Effector memory CD4-positive, alpha-beta T cell (primary cell): Measurements from ENCODE around the gene ZNF783.
"Not testable (repeated sequence)": the region's sequence is repeated elsewhere in the genome, so short reads cannot be mapped to it uniquely, and the experiment has no call there.

Source experiments
- DNase-seq, 3 donors: peaks; one replicate each; pipeline ENCODE4 v3.0.0-alpha.2; 2020
- H3K27ac ChIP-seq: 2 replicates; pipeline ENCODE4 v1.7.0; 2013; ENCODE audit warnings: mild to moderate bottlenecking, low read length, moderate library complexity; ENCODE audit not compliant: insufficient read depth, poor library complexity, severe bottlenecking
- H3K27me3 ChIP-seq: replicated peaks from 2 replicates; pipeline ENCODE4 v1.7.0; 2013; ENCODE audit warnings: mild to moderate bottlenecking, low read length; ENCODE audit not compliant: insufficient read depth, control insufficient read depth, poor library complexity, severe bottlenecking
- H3K36me3 ChIP-seq: 2 replicates; pipeline ENCODE4 v1.7.0; 2013; ENCODE audit warnings: mild to moderate bottlenecking, low read length, moderate library complexity; ENCODE audit not compliant: control insufficient read depth, insufficient read depth
- H3K4me1 ChIP-seq: 2 replicates; pipeline ENCODE4 v1.7.0; 2013; ENCODE audit warnings: low read length, mild to moderate bottlenecking; ENCODE audit not compliant: control insufficient read depth, insufficient read depth, poor library complexity, severe bottlenecking
- H3K4me3 ChIP-seq: 2 replicates; pipeline ENCODE4 v1.7.0; 2013; ENCODE audit warnings: low read length, low read depth, mild to moderate bottlenecking; ENCODE audit not compliant: insufficient read depth, poor library complexity, severe bottlenecking
- H3K9me3 ChIP-seq: 2 replicates; pipeline ENCODE4 v1.7.0; 2013; ENCODE audit warnings: mild to moderate bottlenecking, low read length, moderate library complexity; ENCODE audit not compliant: control insufficient read depth

The ZNF783 gene

GRCh38 chr7:149225106-149225505 lies 36.9 kb upstream of the ZNF783 start:
- peaks cover 25% of the 10 kb centered on the region for H3K36me3 ChIP-seq
- H3K9me3 ChIP-seq, result no peaks in the 10 kb centered on the region
- no peaks in the 10 kb centered on the region for H3K4me1 ChIP-seq
- H3K4me3 ChIP-seq, result no peak overlapping the region
- no peak overlapping the region for H3K27ac ChIP-seq
- no peak for DNase-seq
- H3K27me3 ChIP-seq, result no peaks in the 10 kb centered on the region

- no peaks in the 10 kb centered on the region for H3K27me3 ChIP-seq
- peaks cover 21% of the 10 kb centered on the region for H3K36me3 ChIP-seq
- no peak for DNase-seq
- H3K4me1 ChIP-seq, result no peaks in the 10 kb centered on the region
- no peak overlapping the region for H3K27ac ChIP-seq
- no peak overlapping the region for H3K4me3 ChIP-seq
- no peaks in the 10 kb centered on the region for H3K9me3 ChIP-seq
Measured at GRCh38 chr7:149225656-149226055, 36.3 kb upstream of the ZNF783 start.

- H3K4me3 ChIP-seq, H3K27ac ChIP-seq, DNase-seq, H3K4me1 ChIP-seq, H3K9me3 ChIP-seq, H3K27me3 ChIP-seq: not testable (repeated sequence)
- peaks cover 14% of the 10 kb centered on the region for H3K36me3 ChIP-seq
Measured at GRCh38 chr7:149226366-149226765, 35.6 kb upstream of the ZNF783 start.

- no peaks in the 10 kb centered on the region for H3K27me3 ChIP-seq
- no peak overlapping the region for H3K4me3 ChIP-seq
- H3K4me1 ChIP-seq, result no peaks in the 10 kb centered on the region
- DNase-seq, result no peak
- no peaks in the 10 kb centered on the region for H3K9me3 ChIP-seq
- H3K36me3 ChIP-seq, result peaks cover 11% of the 10 kb centered on the region
- no peak overlapping the region for H3K27ac ChIP-seq
Measured at GRCh38 chr7:149226840-149227494, 35.0 kb upstream of the ZNF783 start.

GRCh38 chr7:149228831-149229471 lies 33.0 kb upstream of the ZNF783 start:
- no peaks in the 10 kb centered on the region for H3K9me3 ChIP-seq

GRCh38 chr7:149229526-149229925 lies 32.5 kb upstream of the ZNF783 start:
- H3K4me1 ChIP-seq, result no peaks in the 10 kb centered on the region
- peaks cover 6% of the 10 kb centered on the region for H3K27me3 ChIP-seq
- no peak for DNase-seq
- no peak overlapping the region for H3K27ac ChIP-seq
- H3K9me3 ChIP-seq, result no peaks in the 10 kb centered on the region
- no peak overlapping the region for H3K4me3 ChIP-seq
- peaks cover 6% of the 10 kb centered on the region for H3K36me3 ChIP-seq

More at GRCh38 chr7:149228831-149229471, 33.0 kb upstream of the ZNF783 start:
- H3K36me3 ChIP-seq, result peaks cover 11% of the 10 kb centered on the region
- H3K4me1 ChIP-seq, result no peaks in the 10 kb centered on the region
- no peak for DNase-seq
- peaks cover 6% of the 10 kb centered on the region for H3K27me3 ChIP-seq
- no peak overlapping the region for H3K4me3 ChIP-seq
- no peak overlapping the region for H3K27ac ChIP-seq

- Histone ChIP-seq H3K27ac (no peak overlapping the region), H3K4me3 (no peak overlapping the region), H3K4me1 (no peaks in the 10 kb centered on the region), H3K9me3 (no peaks in the 10 kb centered on the region), H3K27me3 (peaks cover 6% of the 10 kb centered on the region), H3K36me3 (no peaks in the 10 kb centered on the region)
- no peak for DNase-seq
Measured at GRCh38 chr7:149232362-149232761, 29.6 kb upstream of the ZNF783 start.

GRCh38 chr7:149233655-149234204 lies 28.3 kb upstream of the ZNF783 start:
- H3K27ac ChIP-seq, H3K36me3 ChIP-seq, DNase-seq, H3K27me3 ChIP-seq, H3K4me3 ChIP-seq, H3K4me1 ChIP-seq, H3K9me3 ChIP-seq: not testable (repeated sequence)

GRCh38 chr7:149237502-149237901 lies 24.5 kb upstream of the ZNF783 start:
- Histone ChIP-seq H3K9me3 (no peaks in the 10 kb centered on the region), H3K4me1 (peaks cover 10% of the 10 kb centered on the region), H3K4me3 (no peak overlapping the region), H3K27me3 (peaks cover 6% of the 10 kb centered on the region), H3K27ac (no peak overlapping the region), H3K36me3 (no peaks in the 10 kb centered on the region)
- DNase-seq, result no peak

- no peaks in the 10 kb centered on the region for H3K36me3 ChIP-seq
- no peak for DNase-seq
- peaks cover 10% of the 10 kb centered on the region for H3K4me1 ChIP-seq
- peaks cover 5% of the 10 kb centered on the region for H3K27me3 ChIP-seq
- no peak overlapping the region for H3K27ac ChIP-seq
- no peaks in the 10 kb centered on the region for H3K9me3 ChIP-seq
- H3K4me3 ChIP-seq, result no peak overlapping the region
Measured at GRCh38 chr7:149238051-149238450, 23.9 kb upstream of the ZNF783 start.
